ACC112 (cell line): ENCODE results near the gene NR1H2.
"Not testable (repeated sequence)": the region's sequence is repeated elsewhere in the genome, so short reads cannot be mapped to it uniquely, and the experiment has no call there.

Source experiments
- H2AFZ ChIP-seq: fragments of 200-600 bp; sonication (generic); one replicate; pipeline ENCODE4 v1.6.0; 2017; ENCODE audit warnings: antibody characterized with exemption, low read length; ENCODE audit not compliant: unreplicated experiment
- H3K27ac ChIP-seq: fragments of 200-600 bp; sonication (generic); 2 replicates; pipeline ENCODE4 v1.5.1; 2014; ENCODE audit warnings: low read depth, mild to moderate bottlenecking, antibody characterized with exemption, low read length, moderate library complexity
- H3K27me3 ChIP-seq: fragments of 200-600 bp; sonication (generic); 2 replicates; pipeline ENCODE4 v1.6.1; 2014; ENCODE audit warnings: mild to moderate bottlenecking, antibody characterized with exemption, low read length, moderate library complexity, mixed read lengths; ENCODE audit not compliant: insufficient read depth
- H3K36me3 ChIP-seq: fragments of 200-600 bp; sonication (generic); 2 replicates; pipeline ENCODE4 v1.6.1; 2016; ENCODE audit warnings: mild to moderate bottlenecking, antibody characterized with exemption, low read length, moderate library complexity, mixed read lengths; ENCODE audit not compliant: insufficient read depth
- H3K4me1 ChIP-seq: fragments of 200-600 bp; sonication (generic); one replicate; pipeline ENCODE4 v1.6.1; 2016; ENCODE audit warnings: low read length, mixed read lengths; ENCODE audit not compliant: insufficient read depth, unreplicated experiment, control insufficient read depth
- H3K4me3 ChIP-seq: fragments of 200-600 bp; sonication (generic); 2 replicates; pipeline ENCODE4 v1.5.1; 2014; ENCODE audit warnings: mild to moderate bottlenecking, low read depth, low read length
- H3K79me2 ChIP-seq: fragments of 200-600 bp; sonication (generic); one replicate; pipeline ENCODE4 v1.6.0; 2016; ENCODE audit warnings: low read length; ENCODE audit not compliant: control insufficient read depth, unreplicated experiment, insufficient read depth

NR1H2 gene

GRCh38 chr19:50349277-50350057 is 26.8 kb upstream of the NR1H2 start:
- Histone ChIP-seq H3K36me3 (no peaks in the 10 kb centered on the region), H3K27ac (no peak overlapping the region), H3K79me2 (no peaks in the 10 kb centered on the region), H3K27me3 (no peaks in the 10 kb centered on the region), H2AFZ (no peak overlapping the region), H3K4me1 (no peaks in the 10 kb centered on the region), H3K4me3 (no peak overlapping the region)

GRCh38 chr19:50352242-50352641 is 24.0 kb upstream of the NR1H2 start:
- Histone ChIP-seq H3K27ac (no peak overlapping the region), H3K4me3 (no peak overlapping the region), H2AFZ (no peak overlapping the region), H3K27me3 (no peaks in the 10 kb centered on the region), H3K4me1 (no peaks in the 10 kb centered on the region), H3K36me3 (no peaks in the 10 kb centered on the region), H3K79me2 (no peaks in the 10 kb centered on the region)

GRCh38 chr19:50353487-50353880 is 22.8 kb upstream of the NR1H2 start:
- H3K27me3 ChIP-seq, H3K27ac ChIP-seq, H3K36me3 ChIP-seq, H3K4me1 ChIP-seq, H2AFZ ChIP-seq, H3K79me2 ChIP-seq, H3K4me3 ChIP-seq: not testable (repeated sequence)

- no peak overlapping the region for H3K4me3 ChIP-seq
- no peaks in the 10 kb centered on the region for H3K79me2 ChIP-seq
- no peaks in the 10 kb centered on the region for H3K36me3 ChIP-seq
- no peak overlapping the region for H2AFZ ChIP-seq
- no peak overlapping the region for H3K27ac ChIP-seq
- no peaks in the 10 kb centered on the region for H3K4me1 ChIP-seq
- no peaks in the 10 kb centered on the region for H3K27me3 ChIP-seq
Observed at GRCh38 chr19:50356691-50357177, 19.5 kb upstream of the NR1H2 start.

- peak overlapping the region; percentile 71 for H3K4me3 ChIP-seq
- H3K27ac ChIP-seq: no peak overlapping the region
- no peaks in the 10 kb centered on the region for H3K4me1 ChIP-seq
- H3K27me3 ChIP-seq: no peaks in the 10 kb centered on the region
- peak overlapping the region; percentile 74 for H2AFZ ChIP-seq
- no peaks in the 10 kb centered on the region for H3K79me2 ChIP-seq
- no peaks in the 10 kb centered on the region for H3K36me3 ChIP-seq
Observed at GRCh38 chr19:50357178-50358100, 18.8 kb upstream of the NR1H2 start.

- no peaks in the 10 kb centered on the region for H3K79me2 ChIP-seq
- no peaks in the 10 kb centered on the region for H3K36me3 ChIP-seq
- H3K4me3 ChIP-seq: peak overlapping the region; percentile 69
- no peaks in the 10 kb centered on the region for H3K4me1 ChIP-seq
- H3K27me3 ChIP-seq: no peaks in the 10 kb centered on the region
- H2AFZ ChIP-seq: no peak overlapping the region
- no peak overlapping the region for H3K27ac ChIP-seq
Observed at GRCh38 chr19:50358483-50359327, 17.6 kb upstream of the NR1H2 start.

- H3K4me3 ChIP-seq: no peak overlapping the region
- H3K27me3 ChIP-seq: no peaks in the 10 kb centered on the region
- H3K79me2 ChIP-seq: no peaks in the 10 kb centered on the region
- no peaks in the 10 kb centered on the region for H3K4me1 ChIP-seq
- H3K36me3 ChIP-seq: no peaks in the 10 kb centered on the region
- no peak overlapping the region for H3K27ac ChIP-seq
- no peak overlapping the region for H2AFZ ChIP-seq
Observed at GRCh38 chr19:50359328-50359818, 16.9 kb upstream of the NR1H2 start.

GRCh38 chr19:50361290-50362029 is 14.8 kb upstream of the NR1H2 start:
- Histone ChIP-seq H3K4me3 (no peak overlapping the region), H3K79me2 (no peaks in the 10 kb centered on the region), H3K36me3 (no peaks in the 10 kb centered on the region), H3K27ac (no peak overlapping the region), H3K4me1 (no peaks in the 10 kb centered on the region), H3K27me3 (no peaks in the 10 kb centered on the region), H2AFZ (no peak overlapping the region)

GRCh38 chr19:50362030-50362412 is 14.2 kb upstream of the NR1H2 start:
- Histone ChIP-seq H3K36me3 (no peaks in the 10 kb centered on the region), H2AFZ (no peak overlapping the region), H3K4me1 (no peaks in the 10 kb centered on the region), H3K4me3 (no peak overlapping the region), H3K27me3 (no peaks in the 10 kb centered on the region), H3K79me2 (no peaks in the 10 kb centered on the region), H3K27ac (no peak overlapping the region)
